ENCODE measurements around the gene BTBD9. TPM values are rescaled to one million over a fixed set of nuclear protein-coding genes. Genes with fewer than 3 reads are reported as not detected.
"Not testable (repeated sequence)": the region's sequence is repeated elsewhere in the genome, so short reads cannot be mapped to it uniquely, and the experiment has no call there.

The BTBD9 gene
- total RNA-seq, 1 donor: 21.4 TPM

GRCh38 chr6:38638941-38639497 is 710 bp downstream of the BTBD9 start:
- H3K4me3 ChIP-seq (ENCODE audit: low read depth, low read length): peak overlapping the region; percentile 95
- no peak for TF ChIP-seq CTCF (IDR thresholded peaks at IDR 0.05; ENCODE audit: insufficient read depth, low read length)
- DNase-seq (ENCODE audit: low read depth): peak; percentile 51

GRCh38 chr6:38637756-38638155 is 2.0 kb downstream of the BTBD9 start:
- no peak for TF ChIP-seq CTCF (IDR thresholded peaks at IDR 0.05; ENCODE audit: insufficient read depth, low read length)
- H3K4me3 ChIP-seq (ENCODE audit: low read depth, low read length): no peak overlapping the region
- no peak for DNase-seq (ENCODE audit: low read depth)

GRCh38 chr6:38636027-38636426 is 3.7 kb downstream of the BTBD9 start:
- no peak for TF ChIP-seq CTCF (IDR thresholded peaks at IDR 0.05; ENCODE audit: insufficient read depth, low read length)
- DNase-seq (ENCODE audit: low read depth): no peak
- no peak overlapping the region for H3K4me3 ChIP-seq (ENCODE audit: low read depth, low read length)

GRCh38 chr6:38634518-38634917 is 5.2 kb downstream of the BTBD9 start:
- DNase-seq (ENCODE audit: low read depth): peak; percentile 44

GRCh38 chr6:38632490-38632889 is 7.2 kb downstream of the BTBD9 start:
- no peak for DNase-seq (ENCODE audit: low read depth)
- no peak for TF ChIP-seq CTCF (IDR thresholded peaks at IDR 0.05; ENCODE audit: insufficient read depth, low read length)
- H3K4me3 ChIP-seq (ENCODE audit: low read depth, low read length): no peak overlapping the region

More at GRCh38 chr6:38634518-38634917, 5.2 kb downstream of the BTBD9 start:
- no peak overlapping the region for H3K4me3 ChIP-seq (ENCODE audit: low read depth, low read length)
- TF ChIP-seq CTCF (IDR thresholded peaks at IDR 0.05; ENCODE audit: insufficient read depth, low read length): no peak

GRCh38 chr6:38631186-38631783 is 8.4 kb downstream of the BTBD9 start:
- no peak for TF ChIP-seq CTCF (IDR thresholded peaks at IDR 0.05; ENCODE audit: insufficient read depth, low read length)
- DNase-seq (ENCODE audit: low read depth): peak; percentile 24
- H3K4me3 ChIP-seq (ENCODE audit: low read depth, low read length): no peak overlapping the region

GRCh38 chr6:38625217-38625616 is 14.5 kb downstream of the BTBD9 start:
- no peak for DNase-seq (ENCODE audit: low read depth)
- no peak for TF ChIP-seq CTCF (IDR thresholded peaks at IDR 0.05; ENCODE audit: insufficient read depth, low read length)
- no peak overlapping the region for H3K4me3 ChIP-seq (ENCODE audit: low read depth, low read length)

GRCh38 chr6:38619342-38619741 is 20.4 kb downstream of the BTBD9 start:
- not testable (repeated sequence) for H3K4me3 ChIP-seq (ENCODE audit: low read depth, low read length)

GRCh38 chr6:38618301-38618700 is 21.4 kb downstream of the BTBD9 start:
- H3K4me3 ChIP-seq (ENCODE audit: low read depth, low read length); DNase-seq (ENCODE audit: low read depth): not testable (repeated sequence)

More at GRCh38 chr6:38619342-38619741, 20.4 kb downstream of the BTBD9 start:
- DNase-seq (ENCODE audit: low read depth): not testable (repeated sequence)
